CMK (cell line): ENCODE results near the gene CHKB.

Experiments
- DNase-seq: peaks from one replicate; pipeline ENCODE4 v3.0.0-alpha.2; 2010; ENCODE audit warnings: low read depth

CHKB gene

DNA sequence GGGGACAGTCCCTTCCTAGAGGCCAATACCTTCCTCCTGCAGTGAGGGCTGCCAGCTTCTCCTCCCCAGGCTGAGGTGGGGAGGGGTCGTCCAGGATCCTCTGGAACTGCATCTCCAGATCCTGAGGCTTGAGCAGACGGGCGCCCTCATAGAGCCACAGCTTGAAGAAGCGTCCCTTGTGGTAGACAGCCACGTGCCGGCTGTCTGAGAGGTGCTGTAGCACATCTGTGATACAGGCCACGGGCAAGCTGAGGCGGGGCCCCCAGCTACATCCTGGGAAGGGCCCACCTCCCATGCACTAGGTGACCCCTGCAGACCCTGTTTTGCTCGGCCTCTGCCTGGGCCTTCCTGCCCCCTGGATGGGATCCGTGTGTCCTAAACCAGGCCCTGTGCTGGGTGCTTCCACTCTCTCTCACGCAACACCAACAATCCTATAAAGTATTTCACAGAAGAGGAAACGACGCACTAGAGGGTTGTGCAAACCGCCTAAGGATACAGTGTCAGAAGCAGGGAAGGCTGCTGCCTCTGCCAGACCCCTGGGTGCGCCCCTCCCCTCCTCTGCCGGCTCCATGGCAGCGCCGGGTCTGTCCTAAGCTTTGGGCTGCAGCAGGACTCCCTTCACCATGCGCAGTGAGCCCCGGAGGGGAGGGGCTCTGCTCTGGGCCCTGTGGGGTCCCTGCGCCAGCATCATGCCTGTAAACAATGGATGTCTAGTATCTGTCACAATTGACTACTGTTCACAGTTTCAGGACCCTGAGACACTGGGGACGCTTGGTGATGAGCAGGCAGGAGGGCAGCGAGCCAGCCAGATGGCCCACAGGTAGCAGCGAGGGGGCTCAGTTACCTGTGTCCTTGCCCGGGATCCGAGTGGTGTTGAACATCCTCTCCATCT, 8.9 kb downstream of the CHKB start:
- DNase-seq, result no peak

DNA sequence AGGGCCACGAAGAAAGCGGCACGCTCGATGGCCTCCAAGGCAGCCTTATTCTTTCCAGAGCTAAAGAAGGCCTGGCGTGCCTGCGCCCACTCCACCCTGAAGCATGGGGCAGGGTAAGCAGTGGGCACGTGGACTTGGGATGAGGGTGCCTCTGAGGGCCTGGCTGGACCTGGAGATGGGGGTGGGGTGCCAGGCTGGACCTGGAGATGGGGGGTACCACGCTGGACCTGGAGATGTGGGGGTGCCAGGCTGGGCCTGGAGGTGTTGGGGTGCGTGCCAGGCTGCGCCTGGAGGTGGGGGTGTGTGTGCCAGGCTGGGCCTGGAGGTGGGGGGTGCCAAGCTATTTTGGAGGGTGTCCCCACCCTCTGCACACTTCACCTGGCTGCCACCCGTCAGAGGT, 9.7 kb downstream of the CHKB start:
- no peak for DNase-seq

DNA sequence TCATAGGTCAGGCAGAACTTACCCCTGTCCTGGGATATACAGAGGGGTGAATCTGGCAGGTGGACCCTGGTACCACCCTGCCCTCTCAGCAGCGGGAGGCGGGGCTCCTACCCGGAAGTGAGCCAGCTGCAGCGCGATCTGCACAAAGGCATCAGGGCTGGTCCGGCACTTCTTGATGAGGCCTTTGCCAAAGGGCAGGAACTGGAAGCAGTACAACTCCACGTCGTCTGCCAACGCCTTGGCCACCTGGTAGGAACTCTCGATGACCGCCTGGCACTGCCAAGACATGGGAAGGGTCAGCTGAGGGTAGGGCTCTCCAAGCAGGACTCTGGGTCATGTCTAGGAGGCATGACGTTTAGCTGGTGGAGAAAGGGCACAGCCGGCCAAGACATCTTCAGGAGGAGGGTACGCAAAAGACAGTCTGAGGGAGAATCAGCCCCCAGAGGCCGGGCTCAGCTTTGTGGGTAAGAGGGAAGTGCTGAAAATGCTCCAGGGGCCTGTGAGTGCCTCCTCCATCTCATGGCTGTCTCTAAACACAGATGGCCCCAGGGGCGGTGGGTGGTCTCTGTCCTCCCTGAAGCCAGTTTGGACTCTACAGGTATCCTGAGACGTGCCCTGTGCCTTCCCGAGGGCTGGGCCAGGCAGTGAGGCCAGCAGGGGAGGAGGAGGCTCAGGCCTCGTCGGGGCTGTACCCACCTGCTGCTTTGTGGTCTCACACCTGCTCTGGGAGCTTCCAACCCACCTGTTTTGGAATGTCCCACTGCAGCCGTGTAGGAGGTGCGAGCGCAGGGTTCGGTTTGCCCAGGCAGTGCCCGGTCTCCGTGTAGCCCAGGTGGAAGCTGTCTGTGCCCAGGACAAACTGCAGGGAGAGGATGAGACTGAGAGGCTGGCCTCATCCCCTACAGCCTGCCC, 11.1 kb downstream of the CHKB start:
- DNase-seq, result no peak

DNA sequence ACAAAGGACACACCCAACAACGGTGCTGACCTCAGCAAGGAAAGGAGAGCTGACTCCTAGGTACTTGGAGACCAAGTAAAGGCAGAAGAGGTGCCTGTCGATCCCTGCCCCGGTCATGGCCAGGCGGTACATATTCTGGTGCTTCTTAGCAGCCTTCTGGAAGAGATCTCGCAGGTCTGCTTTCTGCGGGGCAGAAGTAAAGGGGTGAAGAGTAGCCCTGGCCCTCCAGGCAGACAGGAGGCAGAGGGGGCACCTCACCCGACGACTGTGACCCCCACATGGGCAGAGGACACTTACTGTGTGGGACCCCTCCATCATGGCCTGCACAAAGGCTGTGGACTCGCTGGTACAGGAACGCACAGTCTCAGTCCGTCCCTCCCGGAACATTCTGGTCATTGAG, 11.8 kb downstream of the CHKB start:
- DNase-seq, result no peak

DNA sequence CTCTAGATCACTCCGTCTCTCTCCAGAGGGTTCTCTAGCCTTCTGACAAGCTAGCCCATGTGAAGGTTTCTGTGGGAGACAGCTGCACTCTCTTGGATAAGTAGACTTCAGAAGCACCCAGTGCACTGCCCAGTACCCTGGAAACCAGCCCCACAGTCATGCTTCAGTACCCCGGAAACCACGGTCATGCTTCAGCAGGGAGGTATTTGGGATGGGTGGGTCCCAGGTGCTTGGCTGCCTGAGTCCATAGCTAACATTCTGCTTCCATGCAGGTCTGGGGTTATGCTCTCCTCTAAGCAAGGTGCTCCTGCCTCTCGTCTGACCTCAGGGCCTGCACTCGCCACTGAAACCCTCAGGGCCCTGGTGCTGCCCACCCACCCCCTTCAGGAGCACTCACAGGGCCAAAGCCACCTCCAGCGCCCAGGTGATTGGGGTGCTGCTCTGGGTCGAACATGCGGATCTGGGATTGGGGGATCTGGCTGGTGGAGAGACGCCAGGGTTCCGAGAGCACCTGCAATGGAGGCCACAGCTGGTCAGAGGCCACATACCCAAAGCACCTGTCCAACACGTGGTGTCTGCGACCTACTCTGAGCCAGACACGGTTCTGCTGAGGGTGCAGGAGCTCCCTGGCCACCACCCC, 12.6 kb downstream of the CHKB start:
- no peak for DNase-seq

DNA sequence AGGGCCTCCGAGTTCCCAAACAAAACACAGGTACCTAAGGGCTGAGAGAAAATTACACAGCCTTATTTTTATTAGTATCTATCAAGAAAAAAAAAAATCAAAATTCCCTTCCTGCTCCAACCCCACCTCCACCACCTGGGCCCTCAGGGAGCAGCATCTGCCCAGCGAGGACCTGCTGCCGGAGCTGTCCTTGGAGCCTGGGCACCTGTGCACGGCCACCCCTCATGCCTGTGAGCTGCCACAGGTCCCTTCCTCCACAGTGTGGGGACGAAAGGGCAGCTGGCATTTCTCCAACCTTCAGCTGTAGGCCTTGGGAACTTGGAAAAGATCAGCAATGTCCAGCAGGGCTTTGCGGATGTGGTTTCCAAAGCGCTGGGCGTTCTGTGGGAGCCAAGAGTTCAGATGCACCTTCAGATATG, 13.6 kb downstream of the CHKB start:
- no peak for DNase-seq

DNA sequence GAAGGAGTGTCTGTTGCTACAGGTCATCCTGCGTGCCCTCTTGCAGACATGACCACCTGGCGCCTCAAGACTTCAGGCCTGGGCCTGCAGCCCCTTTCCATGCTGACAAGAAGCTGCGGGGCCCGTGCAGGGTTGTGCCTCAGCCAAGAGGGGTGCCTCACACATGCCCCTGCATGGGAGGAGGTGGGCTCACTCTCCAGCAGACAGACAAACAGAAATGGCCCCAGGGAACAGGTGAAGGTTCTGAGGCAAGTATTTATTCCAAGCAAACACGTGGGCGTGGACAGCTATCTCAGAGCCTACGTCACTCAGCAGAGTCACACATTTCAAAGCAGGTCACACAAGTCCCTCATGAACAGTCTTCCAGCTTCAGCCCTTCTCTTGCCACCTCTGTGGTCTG, 14.0 kb downstream of the CHKB start:
- no peak for DNase-seq

DNA sequence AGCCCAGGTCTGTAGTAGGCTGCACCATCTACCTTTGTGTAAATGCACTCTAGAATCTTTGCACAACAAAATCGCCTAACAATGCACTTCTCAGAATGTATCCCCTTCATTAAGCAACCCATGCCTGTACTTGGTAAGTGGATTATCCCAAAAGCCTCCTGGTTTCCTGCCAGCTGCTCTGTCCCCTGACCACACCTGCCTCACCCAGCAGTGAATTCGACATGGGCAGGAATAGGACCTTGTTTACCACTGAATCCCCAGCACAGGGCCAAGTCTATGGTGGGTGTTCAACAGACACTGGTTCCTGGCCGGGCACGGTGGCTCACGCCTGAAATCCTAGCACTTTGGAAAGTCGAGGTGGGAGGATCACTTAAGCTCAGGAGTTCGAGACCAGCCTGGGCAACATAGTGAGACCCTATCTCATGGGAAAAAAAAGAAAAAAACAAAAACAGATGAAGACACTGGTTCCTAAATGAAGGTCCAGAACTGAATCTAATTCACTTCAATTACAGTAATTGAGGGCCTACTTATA, 14.9 kb downstream of the CHKB start:
- DNase-seq, result no peak

DNA sequence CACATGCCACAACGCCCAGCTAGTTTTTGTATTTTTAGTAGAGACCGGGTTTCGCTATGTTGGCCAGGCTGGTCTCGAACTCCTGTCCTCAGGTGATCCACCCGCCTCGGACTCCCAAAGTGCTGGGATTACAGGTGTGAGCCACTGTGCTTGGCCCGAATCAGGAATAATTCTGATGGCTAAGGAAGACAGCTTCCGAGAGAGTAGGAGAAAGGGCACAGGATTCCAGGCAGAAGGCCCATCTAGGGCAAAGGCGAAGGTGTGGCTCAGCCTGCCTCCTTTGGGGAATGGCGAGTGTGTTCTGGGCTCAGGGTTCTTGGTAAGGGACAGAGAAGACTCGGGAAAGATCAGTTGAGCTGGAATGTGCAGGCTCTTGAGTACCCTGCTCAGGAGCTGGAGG, 18.4 kb downstream of the CHKB start:
- DNase-seq, result no peak

DNA sequence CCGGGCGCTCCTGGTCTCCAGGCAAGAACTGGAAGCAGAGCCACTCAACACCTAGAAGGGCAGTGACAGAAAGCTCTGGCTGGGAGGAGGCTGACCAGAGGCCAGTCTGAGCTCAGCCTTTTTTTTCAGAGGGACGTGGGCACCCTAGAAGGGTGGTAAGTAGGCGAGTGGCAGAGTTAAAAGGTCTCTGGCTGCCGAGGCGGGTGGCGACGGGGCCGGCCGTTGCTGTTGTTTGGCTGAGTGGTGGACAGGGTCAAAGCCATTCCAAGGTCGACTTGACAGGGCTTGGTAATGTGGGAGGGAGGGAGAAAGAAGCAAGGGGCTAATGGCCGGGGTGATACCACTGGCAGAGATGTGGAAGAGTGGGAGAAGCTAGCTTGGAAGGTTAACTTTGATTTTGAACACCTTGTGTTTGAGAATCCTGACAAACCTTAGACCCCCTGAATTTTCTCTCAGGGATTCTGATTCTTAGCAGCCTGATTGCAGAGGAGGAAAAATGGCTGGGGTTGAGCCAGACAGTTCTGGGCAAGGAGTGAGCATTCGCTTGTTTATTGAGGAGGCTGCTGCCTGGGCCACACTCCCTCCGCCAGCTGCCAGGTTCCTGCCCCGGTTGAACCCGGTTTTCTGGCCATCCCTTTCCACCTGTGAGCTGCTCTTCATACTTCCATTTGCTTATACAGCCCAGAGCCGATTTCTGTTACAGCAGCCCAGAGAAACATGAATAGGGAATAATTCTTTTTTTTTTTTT, 19.1 kb downstream of the CHKB start:
- DNase-seq, result no peak

DNA sequence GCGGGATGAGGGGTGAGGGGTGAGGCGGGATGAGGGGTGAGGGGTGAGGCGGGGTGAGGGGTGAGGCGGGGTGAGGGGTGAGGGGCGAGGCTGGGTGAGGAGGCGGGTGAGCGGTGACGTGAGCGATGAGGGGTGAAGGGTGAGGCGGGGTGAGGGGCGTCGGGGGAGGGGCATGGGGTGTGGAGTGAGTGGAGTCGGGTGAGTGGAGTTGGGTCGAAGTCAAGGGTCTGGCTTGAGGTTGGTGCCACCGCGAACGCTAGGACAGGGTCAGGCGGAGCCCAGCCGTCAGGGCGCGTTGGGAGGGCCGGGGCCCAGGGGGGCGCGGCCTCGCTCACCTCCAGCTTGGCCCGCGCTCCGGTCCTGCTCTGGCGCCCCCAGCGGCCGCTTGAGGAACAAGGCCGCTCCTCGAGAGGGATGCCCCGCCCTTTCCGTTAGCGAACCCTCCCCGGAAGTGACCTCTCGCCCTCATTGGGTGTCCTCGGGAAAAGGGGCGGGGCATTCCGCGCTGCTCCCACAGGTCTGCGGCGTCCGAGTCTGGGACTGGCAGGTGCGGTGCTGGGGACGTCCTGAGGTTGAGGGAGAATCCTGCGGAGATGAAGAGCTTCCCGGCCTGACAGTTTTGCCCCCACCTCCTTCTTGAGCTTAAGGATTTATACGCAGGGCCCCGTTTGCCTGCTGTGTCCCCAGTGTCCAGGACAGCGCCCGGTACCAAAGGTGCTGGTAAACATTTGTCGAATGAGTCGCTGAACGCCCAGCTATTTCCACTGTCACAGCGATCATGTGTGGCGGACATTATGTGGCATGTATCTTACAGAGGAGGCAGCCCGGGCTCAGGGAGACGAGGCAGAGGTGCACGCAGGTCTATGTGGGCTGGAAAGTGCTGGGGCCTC, 19.9 kb downstream of the CHKB start, which contains the start of gene SYCE3:
Gene SYCE3 (minus strand): TSS at position 397 of the 890 bp plus-strand sequence. CDS start 6,514 bp downstream, outside the sequence.
- peak; percentile 86 for DNase-seq

DNA sequence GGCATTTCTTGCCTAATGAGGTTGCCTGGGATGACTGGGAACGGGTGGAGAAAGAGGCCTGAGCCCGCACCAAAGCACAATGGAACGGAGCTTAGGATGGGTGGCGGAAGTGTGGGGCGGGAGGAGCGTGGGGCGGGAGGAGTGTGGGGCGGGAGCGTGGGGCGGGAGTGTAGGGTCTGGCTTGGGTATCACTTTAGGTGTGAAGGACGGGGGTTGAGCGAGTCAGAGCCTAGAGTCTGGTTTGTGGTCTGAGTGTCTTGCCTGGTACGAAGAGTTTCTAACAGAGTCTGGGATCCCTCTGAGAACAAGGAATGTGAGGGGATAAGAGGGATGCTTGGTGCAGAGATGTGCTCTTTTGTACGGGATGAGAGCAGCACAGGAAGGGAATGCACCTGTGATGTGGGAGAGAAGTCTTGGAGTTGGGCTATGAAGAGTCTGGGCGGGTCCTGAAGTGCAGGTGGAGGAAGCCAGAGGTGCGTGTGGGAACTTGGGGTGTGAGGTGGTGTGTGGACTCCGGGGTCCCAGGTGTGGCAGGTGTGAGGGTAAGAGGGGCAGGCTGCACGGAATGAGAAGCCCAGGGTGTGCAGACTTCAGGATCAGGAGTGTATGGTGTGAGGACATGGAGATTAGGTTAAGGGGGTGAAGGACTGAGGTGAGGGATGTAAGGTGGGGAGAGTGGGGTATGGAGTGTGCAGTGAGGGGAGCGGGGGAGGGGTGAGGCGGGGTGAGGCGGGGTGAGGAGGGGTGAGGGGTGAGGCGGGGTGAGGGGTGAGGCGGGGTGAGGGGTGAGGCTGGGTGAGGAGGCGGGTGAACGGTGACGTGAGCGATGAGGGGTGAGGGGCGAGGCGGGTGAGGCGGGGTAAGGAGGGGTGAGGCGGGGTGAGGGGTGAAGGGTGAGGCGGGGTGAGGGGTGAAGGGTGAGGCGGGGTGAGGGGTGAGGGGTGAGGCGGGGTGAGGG, 21.0 kb downstream of the CHKB start:
- DNase-seq, result no peak

DNA sequence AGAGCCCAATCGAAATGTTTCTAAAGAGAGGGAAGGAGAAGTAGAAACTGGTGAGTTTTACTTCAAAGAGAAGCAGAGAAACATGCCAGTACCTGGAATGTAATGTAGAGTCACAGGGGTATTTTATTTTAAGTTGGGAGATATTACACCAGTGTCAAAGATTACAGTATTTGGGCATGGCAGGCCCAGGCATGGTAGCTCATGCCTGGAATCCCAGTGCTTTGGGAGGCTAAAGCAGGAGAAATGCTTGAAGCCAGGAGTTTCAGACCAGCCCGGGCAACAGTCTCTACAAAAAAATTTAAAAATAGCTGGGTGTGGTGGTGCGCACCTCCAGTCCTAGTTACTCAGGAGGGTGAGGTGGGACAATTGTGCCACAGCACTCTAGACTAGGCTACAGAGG, 22.6 kb downstream of the CHKB start:
- no peak for DNase-seq

DNA sequence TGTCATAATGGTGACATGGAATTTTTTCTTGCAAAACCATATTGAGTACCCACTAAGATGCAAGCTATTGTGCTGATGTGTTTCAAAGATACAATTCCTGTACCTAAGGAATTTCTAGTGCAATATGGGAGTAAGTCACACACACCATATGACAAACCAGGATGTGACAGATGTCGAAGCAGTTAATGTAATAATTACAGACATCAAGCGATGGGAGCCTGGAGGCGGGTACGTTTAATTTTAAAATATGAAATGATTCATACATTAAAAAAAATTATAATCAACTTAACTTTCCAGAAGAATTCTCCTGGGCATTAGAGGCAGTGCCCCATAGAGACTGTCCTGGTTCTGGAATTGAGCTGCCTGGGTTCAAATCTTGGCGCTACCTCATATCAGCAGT, 25.9 kb downstream of the CHKB start:
- DNase-seq, result no peak

DNA sequence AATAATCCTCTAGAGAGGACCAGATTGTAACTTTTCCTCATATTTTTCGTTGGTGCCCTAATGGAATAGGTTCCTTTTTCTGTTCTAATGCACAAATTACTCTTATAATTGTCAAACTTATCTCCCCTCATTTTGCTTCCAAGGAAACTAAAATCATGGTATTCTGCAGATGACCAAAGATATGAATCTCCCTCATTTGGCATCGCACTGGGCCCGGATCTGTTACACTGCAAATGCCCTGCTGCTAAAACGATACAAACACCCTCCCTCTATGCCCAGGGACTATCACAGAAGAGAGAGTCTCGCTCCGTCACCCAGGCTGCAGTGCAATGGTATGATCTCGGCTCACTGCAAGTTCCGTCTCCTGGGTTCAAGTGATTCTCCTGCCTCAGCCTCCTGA, 29.3 kb downstream of the CHKB start:
- DNase-seq, result no peak

DNA sequence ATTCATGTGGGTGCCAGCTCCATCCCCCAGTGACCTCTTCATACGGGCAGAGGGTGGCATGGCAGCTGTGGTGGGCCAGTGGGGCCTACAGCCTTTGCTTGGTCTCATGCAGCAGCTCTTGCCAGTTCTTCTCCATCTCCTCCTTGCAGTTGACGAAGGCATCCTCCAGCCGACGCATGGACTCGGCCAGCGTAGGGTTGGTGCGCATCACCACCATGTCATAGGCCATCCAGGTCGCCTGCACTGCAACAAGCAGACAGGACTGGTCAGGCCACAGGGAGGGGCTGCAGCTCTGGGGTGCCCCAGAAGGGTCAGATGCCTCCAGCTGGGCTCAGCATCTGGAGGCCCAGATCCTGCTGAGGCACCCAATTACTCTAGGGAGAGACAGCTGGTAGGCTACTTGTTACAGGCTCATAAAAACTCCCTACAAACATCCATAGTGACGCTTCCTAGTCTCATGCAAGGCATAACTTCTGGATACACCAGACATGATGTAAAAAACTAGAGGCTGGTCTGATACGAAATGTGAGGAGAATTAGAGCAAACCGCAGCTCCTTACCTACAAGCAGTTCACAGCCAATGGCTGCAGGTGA, 31.4 kb downstream of the CHKB start:
- DNase-seq, result no peak

DNA sequence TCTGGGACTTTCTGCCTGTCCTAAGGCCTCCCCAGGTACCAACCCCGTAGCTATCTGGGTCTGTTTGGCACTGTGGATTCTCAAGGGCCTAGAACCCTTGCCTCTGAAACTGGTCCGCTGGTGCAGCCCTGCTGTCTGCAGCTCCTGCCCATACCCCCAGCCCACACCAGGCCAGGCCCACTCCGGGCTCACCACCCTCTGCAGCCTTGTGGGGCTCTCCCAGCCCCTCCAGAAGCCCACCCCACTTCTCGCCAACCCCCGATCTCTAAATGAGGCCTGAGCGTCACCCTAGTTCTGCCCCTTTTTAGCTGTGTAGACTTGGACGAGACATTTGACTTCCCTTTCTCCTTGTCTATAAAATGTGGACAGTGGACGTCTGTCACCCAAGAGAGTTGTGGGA, 32.3 kb downstream of the CHKB start:
- DNase-seq, result no peak

DNA sequence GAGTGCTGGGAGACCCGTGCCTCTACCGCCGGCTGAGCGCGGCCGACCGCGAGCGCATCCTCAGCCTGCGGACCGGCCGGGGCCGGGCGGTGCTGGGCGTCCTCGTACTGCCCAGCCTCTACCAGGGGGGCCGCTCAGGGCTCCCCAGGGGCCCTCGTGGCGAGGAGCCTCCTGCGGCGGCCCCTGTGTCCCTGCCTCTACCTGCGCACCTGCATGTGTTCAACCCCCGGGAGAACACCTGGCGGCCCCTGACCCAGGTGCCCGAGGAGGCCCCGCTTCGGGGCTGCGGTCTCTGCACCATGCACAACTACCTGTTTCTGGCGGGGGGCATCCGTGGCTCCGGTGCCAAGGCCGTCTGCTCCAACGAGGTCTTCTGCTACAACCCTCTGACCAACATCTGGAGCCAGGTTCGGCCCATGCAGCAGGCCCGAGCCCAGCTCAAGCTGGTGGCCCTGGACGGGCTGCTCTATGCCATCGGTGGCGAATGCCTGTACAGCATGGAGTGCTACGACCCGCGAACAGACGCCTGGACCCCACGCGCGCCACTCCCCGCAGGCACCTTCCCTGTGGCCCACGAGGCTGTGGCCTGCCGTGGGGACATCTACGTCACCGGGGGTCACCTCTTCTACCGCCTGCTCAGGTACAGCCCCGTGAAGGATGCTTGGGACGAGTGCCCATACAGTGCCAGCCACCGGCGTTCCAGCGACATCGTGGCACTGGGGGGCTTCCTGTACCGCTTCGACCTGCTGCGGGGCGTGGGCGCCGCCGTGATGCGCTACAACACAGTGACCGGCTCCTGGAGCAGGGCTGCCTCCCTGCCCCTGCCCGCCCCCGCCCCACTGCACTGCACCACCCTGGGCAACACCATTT, 33.5 kb downstream of the CHKB start:
- DNase-seq, result no peak
